PFSK-1 (cell line): ENCODE data around the gene EPC1.

Experiments
- SIN3A ChIP-seq: IDR thresholded peaks from 2 replicates; pipeline ENCODE4 v1.6.1; 2012; ENCODE audit warnings: mild to moderate bottlenecking, low read length, moderate library complexity, borderline replicate concordance; ENCODE audit not compliant: insufficient read depth
- TF ChIP-seq, protein P1 (sequence below), 2 experiments: IDR thresholded peaks; 2 replicates each; pipeline versions ENCODE4 v1.6.1 to v1.8.0; 2011 to 2012; ENCODE audit warnings: low read depth in 2 of 2, low read length in 2 of 2, control low read depth in 1 of 2, inconsistent platforms in 1 of 2, mild to moderate bottlenecking in 1 of 2, moderate library complexity in 1 of 2; ENCODE audit not compliant: insufficient read depth in 1 of 2

DNA sequence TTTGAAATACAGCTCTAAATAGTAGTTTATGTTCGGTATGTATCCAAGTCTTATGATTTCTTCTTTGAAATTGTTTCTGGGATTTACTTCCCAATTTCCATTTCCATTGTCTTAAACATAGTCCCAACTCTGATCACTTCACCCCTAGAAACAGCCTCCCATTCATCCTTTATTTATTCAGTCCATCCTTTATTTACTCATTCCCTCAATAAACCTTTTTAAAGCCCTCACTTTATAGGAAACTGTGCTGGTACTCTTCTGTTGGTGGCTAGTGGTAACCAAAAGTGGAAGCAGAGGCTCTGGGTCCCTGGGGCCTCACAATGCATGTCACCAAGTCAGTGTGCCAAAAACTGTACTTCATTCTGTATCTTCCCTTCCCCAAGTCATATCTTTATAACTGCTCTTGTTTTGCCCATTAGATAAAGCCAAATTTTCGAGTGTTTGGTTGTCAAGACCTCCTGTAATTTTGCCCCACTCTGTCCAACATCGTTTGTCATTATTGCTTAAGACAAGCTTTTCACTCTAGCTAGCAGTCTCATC lies 3.9 kb upstream of the EPC1 start:
- TF ChIP-seq, protein P1, sequence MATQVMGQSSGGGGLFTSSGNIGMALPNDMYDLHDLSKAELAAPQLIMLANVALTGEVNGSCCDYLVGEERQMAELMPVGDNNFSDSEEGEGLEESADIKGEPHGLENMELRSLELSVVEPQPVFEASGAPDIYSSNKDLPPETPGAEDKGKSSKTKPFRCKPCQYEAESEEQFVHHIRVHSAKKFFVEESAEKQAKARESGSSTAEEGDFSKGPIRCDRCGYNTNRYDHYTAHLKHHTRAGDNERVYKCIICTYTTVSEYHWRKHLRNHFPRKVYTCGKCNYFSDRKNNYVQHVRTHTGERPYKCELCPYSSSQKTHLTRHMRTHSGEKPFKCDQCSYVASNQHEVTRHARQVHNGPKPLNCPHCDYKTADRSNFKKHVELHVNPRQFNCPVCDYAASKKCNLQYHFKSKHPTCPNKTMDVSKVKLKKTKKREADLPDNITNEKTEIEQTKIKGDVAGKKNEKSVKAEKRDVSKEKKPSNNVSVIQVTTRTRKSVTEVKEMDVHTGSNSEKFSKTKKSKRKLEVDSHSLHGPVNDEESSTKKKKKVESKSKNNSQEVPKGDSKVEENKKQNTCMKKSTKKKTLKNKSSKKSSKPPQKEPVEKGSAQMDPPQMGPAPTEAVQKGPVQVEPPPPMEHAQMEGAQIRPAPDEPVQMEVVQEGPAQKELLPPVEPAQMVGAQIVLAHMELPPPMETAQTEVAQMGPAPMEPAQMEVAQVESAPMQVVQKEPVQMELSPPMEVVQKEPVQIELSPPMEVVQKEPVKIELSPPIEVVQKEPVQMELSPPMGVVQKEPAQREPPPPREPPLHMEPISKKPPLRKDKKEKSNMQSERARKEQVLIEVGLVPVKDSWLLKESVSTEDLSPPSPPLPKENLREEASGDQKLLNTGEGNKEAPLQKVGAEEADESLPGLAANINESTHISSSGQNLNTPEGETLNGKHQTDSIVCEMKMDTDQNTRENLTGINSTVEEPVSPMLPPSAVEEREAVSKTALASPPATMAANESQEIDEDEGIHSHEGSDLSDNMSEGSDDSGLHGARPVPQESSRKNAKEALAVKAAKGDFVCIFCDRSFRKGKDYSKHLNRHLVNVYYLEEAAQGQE (IDR thresholded peaks at IDR 0.05; ENCODE audit: insufficient read depth in 1 of 2, low read depth in 2 of 2, low read length in 2 of 2) = no peak
- no peak for TF ChIP-seq SIN3A
